HepG2 (cell line): ENCODE results near the gene OSBPL3. TPM values are rescaled to one million over a fixed set of nuclear protein-coding genes. Genes with fewer than 3 reads are reported as not detected.
"Not testable (repeated sequence)": the region's sequence is repeated elsewhere in the genome, so short reads cannot be mapped to it uniquely, and the experiment has no call there.

Experiments used
- ATAC-seq: fragments of 200-7000 bp; cut with Tn5 transposase; 3 replicates; pipeline ENCODE4 v1.9.1; 2020; ENCODE audit warnings: mild to moderate bottlenecking, moderate library complexity
- BruUV-seq: library from RNA; stranded (reverse); fragments of 400-500 nt; replicated peaks from 2 replicates; lab custom pipeline; 2021; lab: Mats Ljungman, UMichigan
- CTCF ChIA-PET: fragments of 300-600 bp; formaldehyde crosslinking; extraction: SDS; loops from one replicate; lab custom pipeline; 2021; ENCODE audit warnings: low total read pairs, inconsistent platforms, low intra/inter-chr PET ratio; lab: Yijun Ruan, JAX
- POLR2A ChIA-PET: fragments of 350-600 bp; sonication (Branson Sonifier 250); formaldehyde crosslinking; loops from one replicate; lab custom pipeline; 2020; ENCODE audit warnings: antibody characterized with exemption, inconsistent platforms; lab: Yijun Ruan, JAX
- DNase-seq: peaks from one replicate; pipeline ENCODE4 v3.0.0-alpha.2; 2015; ENCODE audit warnings: low spot score
- FAIRE-seq: peaks from 3 replicates; lab custom pipeline; 2011; peaks lifted over from hg19 to GRCh38; lab: Jason Lieb, UNC
- H2AFZ ChIP-seq: one replicate; pipeline ENCODE4 v1.6.1; 2011; ENCODE audit warnings: low read length, inconsistent platforms
- H3K27ac ChIP-seq: fragments of 300-600 bp; 3 replicates; pipeline ENCODE4 v1.8.0; 2011; ENCODE audit warnings: mixed run types, mild to moderate bottlenecking, mixed read lengths, low read length, inconsistent platforms; ENCODE audit not compliant: insufficient read depth; ENCODE audit errors: extremely low read length
- H3K27me3 ChIP-seq, 2 experiments: fragments of 200-600 bp in 1 of 2; 2 replicates in 1 of 2; 3 replicates in 1 of 2; pipeline versions ENCODE4 v1.6.0 to v1.8.0; 2011; ENCODE audit warnings: low read length in 2 of 2, mild to moderate bottlenecking in 2 of 2, moderate library complexity in 2 of 2, inconsistent platforms in 1 of 2; ENCODE audit not compliant: insufficient read depth in 2 of 2, control insufficient read depth in 1 of 2
- H3K36me3 ChIP-seq, 2 experiments: fragments of 200-600 bp in 1 of 2; replicated peaks in 1 of 2; 2 replicates in 1 of 2; 3 replicates in 1 of 2; pipeline versions ENCODE4 v1.5.1 to v1.8.0; 2011; ENCODE audit warnings: low read length in 2 of 2, inconsistent platforms in 1 of 2; ENCODE audit not compliant: insufficient read depth in 2 of 2, control insufficient read depth in 1 of 2
- H3K4me1 ChIP-seq: 2 replicates; pipeline ENCODE4 v1.5.1; 2012; ENCODE audit warnings: low read length, inconsistent platforms; ENCODE audit not compliant: insufficient read depth
- H3K4me2 ChIP-seq: 2 replicates; pipeline ENCODE4 v1.6.0; 2011; ENCODE audit warnings: low read depth, low read length, inconsistent platforms
- H3K4me3 ChIP-seq, 3 experiments: fragments of 200-600 bp in 1 of 3; sonication (generic), shearing (Covaris generic) in 1 of 3; replicated peaks in 1 of 3; 2 replicates each; pipeline ENCODE4 v1.5.1; 2011 to 2016; ENCODE audit warnings: low read length in 3 of 3, inconsistent platforms in 2 of 3, low read depth in 2 of 3, mild to moderate bottlenecking in 2 of 3, control low read depth in 1 of 3, mixed read lengths in 1 of 3; ENCODE audit not compliant: insufficient read depth in 1 of 3
- H3K79me2 ChIP-seq: one replicate; pipeline ENCODE4 v1.6.1; 2011; ENCODE audit warnings: low read length, inconsistent platforms; ENCODE audit not compliant: insufficient read depth
- H3K9ac ChIP-seq: 2 replicates; pipeline ENCODE4 v1.6.0; 2011; ENCODE audit warnings: mild to moderate bottlenecking, low read depth, low read length, inconsistent platforms; ENCODE audit not compliant: insufficient read depth
- H3K9me3 ChIP-seq: 2 replicates; pipeline ENCODE4 v1.5.1; 2012; ENCODE audit warnings: mild to moderate bottlenecking, low read length
- H4K20me1 ChIP-seq: 2 replicates; pipeline ENCODE4 v1.6.0; 2011; ENCODE audit warnings: inconsistent platforms, mild to moderate bottlenecking, low read length, moderate library complexity; ENCODE audit not compliant: insufficient read depth
- ARNT ChIP-seq: fragments of 450-650 bp; IDR thresholded peaks from 2 replicates; pipeline ENCODE4 v1.6.1; 2017
- JUN ChIP-seq: sonication (generic); formaldehyde crosslinking; IDR thresholded peaks from 2 replicates; pipeline ENCODE4 v1.4.0; 2020; ENCODE audit warnings: mild to moderate bottlenecking, missing genetic modification reagents
- KMT2B ChIP-seq: IDR thresholded peaks from 2 replicates; pipeline ENCODE4 v1.6.1; 2016; ENCODE audit warnings: missing genetic modification reagents, missing compliant biosample characterization
- NR2F2 ChIP-seq: IDR thresholded peaks from 2 replicates; pipeline ENCODE4 v1.6.1; 2012; ENCODE audit warnings: low read depth, inconsistent platforms, borderline replicate concordance
- TAF15 ChIP-seq: fragments of 200-400 bp; formaldehyde crosslinking; IDR thresholded peaks from one replicate; pipeline ENCODE4 v1.6.1; 2018; ENCODE audit warnings: mild to moderate bottlenecking, low read depth, low read length; ENCODE audit not compliant: poor library complexity, severe bottlenecking
- ZNF430 ChIP-seq: sonication (generic); formaldehyde crosslinking; IDR thresholded peaks from 2 replicates; pipeline ENCODE4 v1.9.0; 2021; ENCODE audit warnings: mild to moderate bottlenecking, missing genetic modification reagents
- WGBS: methylation state at CpG from one replicate; pipeline ENCODE4 v1.1.6; 2017; ENCODE audit warnings: low lambda C conversion rate; 5-methylcytosine and 5-hydroxymethylcytosine counted together
- in situ Hi-C: cut with HindIII; loops from 2 replicates; pipeline ENCODE4 v1.10.0; 2017; ENCODE audit warnings: low pct_unique_long_range_greater_than_20kb; ENCODE audit not compliant: extremely low pct_ligation_motif_present
- intact Hi-C: fragments of 100-400 bp; cut with micrococcal nuclease; formaldehyde crosslinking; loops from one replicate; pipeline ENCODE4 v1.10.0; 2022; ENCODE audit not compliant: unreplicated experiment
- polyA plus RNA-seq, 8 experiments: library from polyadenylated mRNA; depleted of rRNA in 3 of 8; stranded (reverse) in 7 of 8; unstranded in 1 of 8; fragments of >200 nt; fragmentation: Illumina TruSeq in 4 of 8; extraction: Trizol in 4 of 8; gene quantifications; 2 replicates each; pipeline versions ENCODE4 v1.2.1 to v1.2.3, GENCODE V29; 2011 to 2016; ENCODE audit warnings: low read depth in 4 of 8, missing spikeins in 1 of 8, mixed read lengths in 1 of 8; ENCODE audit not compliant: insufficient read depth in 1 of 8
- total RNA-seq, 5 experiments: library from RNA; depleted of rRNA; stranded (reverse); fragments of >200 nt; fragmentation: Illumina TruSeq; extraction: Trizol; gene quantifications; 2 replicates each; pipeline ENCODE4 v1.2.3, GENCODE V29; 2016; ENCODE audit warnings: low read depth in 1 of 5
- TF ChIP-seq, protein P1 (sequence below): fragments of 450-650 bp; IDR thresholded peaks from 2 replicates; pipeline ENCODE4 v1.6.1; 2016

OSBPL3 gene
- total and polyA plus RNA-seq, 2 of the 13 experiments (the other 11 are each of a cell fraction or from before 2014, with no cell fraction given), result 8.8 to 28.9 TPM

DNA sequence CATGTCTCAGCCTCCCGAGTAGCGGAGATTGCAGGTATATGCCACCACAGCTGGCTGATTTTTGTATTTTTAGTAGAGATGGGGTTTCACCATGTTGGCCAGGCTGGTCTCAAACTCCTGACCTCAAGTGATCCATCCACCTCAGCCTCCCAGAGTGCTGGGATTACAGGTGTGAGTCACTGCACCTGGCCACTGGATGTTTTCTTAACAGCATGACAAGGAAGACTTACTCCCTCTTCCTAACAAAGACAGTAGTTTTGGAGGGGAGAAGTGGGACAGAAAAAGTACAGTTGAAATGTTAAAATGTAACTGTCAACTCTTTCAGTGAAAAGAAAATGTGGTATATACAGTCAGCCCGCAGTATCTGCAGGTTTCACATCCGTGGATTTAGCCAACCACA is 76.0 kb downstream of the OSBPL3 start:
- in situ Hi-C loops, result loop anchor here (10.0 kb wide), 1 partner anchor 171 kb away; no protein-coding TSS in a partner anchor
- H3K9me3 ChIP-seq, POLR2A ChIA-PET, H3K36me3 ChIP-seq, intact Hi-C loops, H3K4me2 ChIP-seq, H3K9ac ChIP-seq, H4K20me1 ChIP-seq, ATAC-seq, H3K27me3 ChIP-seq, FAIRE-seq, H2AFZ ChIP-seq, DNase-seq, BruUV-seq, H3K4me3 ChIP-seq, CTCF ChIA-PET, H3K27ac ChIP-seq: not testable (repeated sequence)
- Histone ChIP-seq H3K79me2 (peaks cover 44% of the 10 kb centered on the region), H3K4me1 (peaks cover 65% of the 10 kb centered on the region)
- WGBS, result 93% methylated on average over 4 of the region's 4 CpGs

DNA sequence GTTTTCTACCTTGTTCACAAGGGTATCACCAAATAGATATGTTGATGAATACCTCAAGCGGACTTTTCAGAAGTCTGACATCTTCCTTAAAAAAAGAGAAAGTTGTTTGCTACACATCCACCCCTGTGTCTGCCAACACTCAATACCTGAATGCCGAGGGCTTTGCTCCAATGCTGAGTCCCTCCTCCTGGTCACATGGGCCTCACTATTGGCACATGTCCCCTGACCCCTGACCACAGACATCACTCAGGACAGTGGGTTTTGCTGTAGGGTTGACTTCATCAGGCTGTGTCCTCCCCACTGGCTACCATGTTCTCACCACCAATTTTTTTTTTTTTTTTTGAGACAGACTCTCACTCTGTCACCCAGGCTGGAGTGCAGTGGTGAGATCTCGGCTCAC is 76.4 kb downstream of the OSBPL3 start:
- no TSS peak for BruUV-seq
- Histone ChIP-seq H2AFZ (no peak overlapping the region), H3K4me1 (peaks cover 65% of the 10 kb centered on the region), H3K4me2 (no peak overlapping the region), H3K36me3 (no peaks in the 10 kb centered on the region), H4K20me1 (no peaks in the 10 kb centered on the region), H3K27ac (no peak overlapping the region), H3K9me3 (no peaks in the 10 kb centered on the region), H3K79me2 (peaks cover 47% of the 10 kb centered on the region), H3K27me3 (no peaks in the 10 kb centered on the region), H3K4me3 (no peak overlapping the region), H3K9ac (no peak overlapping the region)
- CTCF ChIA-PET, result no interaction called here
- POLR2A ChIA-PET, result no interaction called here
- FAIRE-seq (no peak), ATAC-seq (no peak), DNase-seq (no peak)
- in situ Hi-C loops (loop anchor here (10.0 kb wide), 1 partner anchor 171 kb away; no protein-coding TSS in a partner anchor), intact Hi-C loops (no loop called here)
- 96% methylated on average over 3 of the region's 3 CpGs for WGBS
- TF ChIP-seq, protein P1, sequence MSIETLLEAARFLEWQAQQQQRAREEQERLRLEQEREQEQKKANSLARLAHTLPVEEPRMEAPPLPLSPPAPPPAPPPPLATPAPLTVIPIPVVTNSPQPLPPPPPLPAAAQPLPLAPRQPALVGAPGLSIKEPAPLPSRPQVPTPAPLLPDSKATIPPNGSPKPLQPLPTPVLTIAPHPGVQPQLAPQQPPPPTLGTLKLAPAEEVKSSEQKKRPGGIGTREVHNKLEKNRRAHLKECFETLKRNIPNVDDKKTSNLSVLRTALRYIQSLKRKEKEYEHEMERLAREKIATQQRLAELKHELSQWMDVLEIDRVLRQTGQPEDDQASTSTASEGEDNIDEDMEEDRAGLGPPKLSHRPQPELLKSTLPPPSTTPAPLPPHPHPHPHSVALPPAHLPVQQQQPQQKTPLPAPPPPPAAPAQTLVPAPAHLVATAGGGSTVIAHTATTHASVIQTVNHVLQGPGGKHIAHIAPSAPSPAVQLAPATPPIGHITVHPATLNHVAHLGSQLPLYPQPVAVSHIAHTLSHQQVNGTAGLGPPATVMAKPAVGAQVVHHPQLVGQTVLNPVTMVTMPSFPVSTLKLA, result peak; percentile 67
- TF ChIP-seq ARNT (no peak), ZNF430 (CRISPR knock-in tag) (no peak), NR2F2 (no peak), KMT2B (no peak), TAF15 (no peak), JUN (no peak)
